ENCODE measurements around the gene NPS.

NPS gene

DNA sequence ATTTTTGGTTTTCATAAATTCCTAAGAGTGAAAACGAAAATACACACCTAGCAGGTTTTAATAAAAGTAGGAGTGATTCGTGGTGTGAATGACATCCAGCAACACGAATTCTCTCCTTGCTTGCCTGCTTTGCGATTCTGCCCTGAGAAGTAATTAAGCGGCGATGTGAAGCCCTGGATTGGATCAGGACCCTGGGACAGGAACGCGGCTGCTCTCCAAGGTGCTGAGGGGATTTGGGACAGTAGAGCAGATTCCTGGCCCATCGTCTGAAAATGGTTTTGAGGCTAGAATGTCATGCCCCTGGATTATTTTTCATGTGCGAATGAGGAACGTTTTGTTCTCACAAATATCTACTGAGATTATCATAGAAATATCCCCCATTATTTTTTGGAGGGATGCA is 7.8 kb downstream of the NPS start:
- no peak for DNase-seq (ENCODE audit: low read depth in 4 of 4, low spot score in 1 of 4)

- DNase-seq (ENCODE audit: low read depth in 4 of 4, low spot score in 1 of 4): no peak
These were observed 12.5 kb downstream of the NPS start for GRCh38 chr10:127561647-127562046.

DNA sequence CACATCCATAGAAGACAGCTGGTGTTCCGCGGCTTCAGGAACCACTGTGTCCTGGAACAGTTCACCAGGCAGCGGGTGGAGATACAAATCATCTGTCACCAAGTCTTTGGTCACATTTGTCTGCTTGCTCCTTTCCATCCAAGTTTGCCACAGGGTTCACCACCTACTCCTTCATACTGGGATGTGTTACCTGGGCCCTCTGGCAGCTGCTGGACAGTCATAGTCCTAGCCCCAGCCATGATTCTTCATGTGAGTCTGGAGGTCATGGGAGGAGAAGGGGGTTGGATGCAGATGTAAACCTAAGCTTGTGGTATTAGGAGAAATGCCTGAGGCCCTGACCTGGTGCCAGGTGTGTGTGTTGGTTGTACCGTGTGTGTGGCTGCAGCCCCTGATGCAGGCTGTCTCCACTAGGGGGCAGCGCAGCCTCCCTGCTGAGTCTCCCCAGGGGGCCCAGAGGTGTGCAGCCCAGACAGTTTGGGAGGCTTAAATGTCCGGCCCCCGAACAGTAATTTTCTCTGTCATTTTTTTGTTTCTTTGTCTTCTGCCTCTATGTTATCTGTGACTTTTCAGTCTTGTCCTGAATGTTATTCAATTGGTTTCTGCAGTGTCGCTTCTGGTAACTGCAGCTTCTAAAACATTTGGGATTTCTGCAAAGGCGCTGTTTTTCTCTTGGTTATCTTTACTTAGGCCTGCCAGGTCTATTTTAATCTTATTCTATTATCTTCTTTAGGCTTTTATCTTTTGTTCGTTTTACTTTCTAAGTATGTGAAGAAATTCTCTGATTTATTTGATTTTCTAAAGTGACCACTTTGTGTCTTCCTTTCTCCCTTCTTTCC is 14.8 kb downstream of the NPS start:
- DNase-seq (ENCODE audit: low read depth in 4 of 4, low spot score in 1 of 4): peak in 2 of 4 experiments; percentile 4 to 18

GRCh38 chr10:127564644-127565043 is 15.5 kb downstream of the NPS start:
- no peak for DNase-seq (ENCODE audit: low read depth in 4 of 4, low spot score in 1 of 4)

DNA sequence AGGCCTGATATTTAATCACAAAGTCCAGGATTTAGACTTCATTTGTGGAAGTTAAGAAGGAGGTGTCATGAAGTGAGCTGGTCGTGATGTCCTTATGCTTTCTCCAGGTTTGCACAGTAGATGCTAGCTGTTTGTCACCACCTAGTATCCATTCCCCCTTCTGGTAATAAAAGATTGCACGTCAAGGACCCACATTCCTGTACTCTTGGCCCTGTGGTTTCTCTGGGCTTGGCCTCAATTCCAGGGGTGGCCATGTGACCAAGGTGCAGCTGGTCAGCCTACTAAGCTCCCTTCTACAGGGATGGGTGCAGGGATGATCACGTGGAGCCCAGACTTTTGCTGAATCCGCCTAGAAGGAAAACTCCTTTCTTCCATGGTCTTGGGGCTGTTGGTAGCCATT is 16.5 kb downstream of the NPS start:
- DNase-seq (ENCODE audit: low read depth in 4 of 4, low spot score in 1 of 4): no peak

DNA sequence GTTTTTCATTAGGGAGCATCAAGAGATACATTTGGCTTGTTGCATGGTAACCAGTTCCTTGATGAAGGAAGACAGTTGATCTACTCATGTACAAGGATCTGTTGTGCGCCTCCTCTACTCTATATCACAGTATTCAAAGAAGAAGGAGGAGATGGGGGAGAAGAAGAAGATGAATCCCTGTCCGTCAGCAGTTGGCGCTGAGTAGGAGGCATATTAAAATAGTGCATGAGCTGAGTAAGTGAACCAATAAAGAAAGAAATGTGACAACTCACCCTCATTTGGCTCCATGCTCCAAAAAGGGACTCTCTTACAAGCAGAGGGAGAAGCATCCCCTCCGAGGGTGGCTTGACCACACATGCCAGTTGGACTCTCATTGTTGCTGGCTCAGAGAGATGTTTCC is 20.1 kb downstream of the NPS start:
- no peak for DNase-seq (ENCODE audit: low read depth in 4 of 4, low spot score in 1 of 4)

DNA sequence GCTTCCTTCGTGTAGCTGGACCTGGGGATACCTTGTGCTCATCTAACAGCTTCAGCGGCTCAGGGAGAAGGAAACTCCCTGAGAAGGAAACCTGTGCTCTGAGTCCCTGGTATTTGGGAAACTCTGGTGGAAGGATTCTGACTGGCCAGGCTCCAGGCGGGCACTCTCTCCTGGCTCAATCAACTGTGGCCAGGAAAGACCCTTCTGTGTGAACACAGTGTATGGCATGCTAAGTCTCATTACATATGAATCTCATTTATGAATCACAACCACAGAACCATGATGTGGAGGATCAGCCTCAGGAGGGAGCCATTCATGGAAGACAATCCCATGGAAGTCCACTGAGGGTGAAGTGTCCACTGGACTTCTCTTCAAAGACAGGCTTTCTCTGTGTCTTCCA is 20.9 kb downstream of the NPS start:
- DNase-seq (ENCODE audit: low read depth in 4 of 4, low spot score in 1 of 4): no peak

DNA sequence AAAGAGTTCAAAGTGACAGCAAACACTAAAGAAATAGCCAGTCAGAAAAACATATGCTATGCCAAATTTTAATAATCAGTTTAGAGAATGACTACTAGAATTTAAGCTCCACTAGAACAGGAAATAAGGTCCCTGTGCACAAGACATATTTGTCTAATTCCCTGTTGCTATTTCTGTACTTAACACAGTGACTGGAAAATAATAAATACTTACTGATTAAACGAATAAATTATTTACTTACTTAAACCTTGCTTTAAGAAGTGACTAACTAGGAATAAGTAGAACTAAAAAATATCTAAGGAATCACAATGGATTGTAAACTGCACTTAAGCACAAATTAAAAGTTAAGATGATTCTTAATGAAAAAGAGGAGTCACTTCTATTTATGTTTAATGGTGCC is 22.3 kb downstream of the NPS start:
- no peak for DNase-seq (ENCODE audit: low read depth in 4 of 4, low spot score in 1 of 4)

- DNase-seq (ENCODE audit: low read depth in 4 of 4, low spot score in 1 of 4): no peak
These were observed 26.9 kb downstream of the NPS start for GRCh38 chr10:127576051-127576450.

- DNase-seq (ENCODE audit: low read depth in 4 of 4, low spot score in 1 of 4): no peak
These were observed 27.6 kb downstream of the NPS start for GRCh38 chr10:127576740-127577161.

GRCh38 chr10:127577376-127578258 is 28.5 kb downstream of the NPS start:
- no peak for DNase-seq (ENCODE audit: low read depth in 4 of 4, low spot score in 1 of 4)

DNA sequence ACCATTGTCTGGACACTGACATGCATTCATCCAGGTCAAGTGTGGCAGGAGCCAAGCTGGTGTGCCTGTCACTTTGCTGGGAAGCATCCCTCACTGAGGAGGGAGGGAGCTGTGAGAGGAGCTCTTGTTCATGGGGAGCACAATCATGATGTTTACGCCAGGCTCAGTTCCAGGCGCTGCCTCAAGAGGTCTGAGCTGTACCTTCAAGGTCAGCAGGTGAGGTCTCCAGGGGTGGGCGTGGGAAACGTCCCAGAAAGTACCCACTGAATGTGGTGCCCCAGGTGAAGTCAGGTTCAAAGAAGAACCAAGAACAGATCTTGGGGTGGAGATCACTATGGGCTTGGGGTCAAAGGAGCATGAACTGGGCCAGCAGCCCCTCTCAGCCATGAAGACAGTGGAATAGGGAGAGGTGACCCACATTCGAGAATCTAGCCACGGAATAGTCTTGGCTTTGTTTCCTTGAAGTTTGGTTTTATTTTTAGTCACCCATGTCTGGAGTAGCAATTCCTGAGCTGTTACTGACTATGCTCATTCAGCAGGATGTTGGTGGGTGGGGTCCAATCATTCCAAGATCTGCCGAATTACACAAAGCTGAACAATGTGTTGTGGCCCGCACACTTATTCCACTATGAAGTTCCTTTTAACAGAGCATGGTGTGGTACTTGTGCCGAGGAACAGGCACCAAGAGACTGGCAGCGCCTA is 29.3 kb downstream of the NPS start:
- DNase-seq (ENCODE audit: low read depth in 4 of 4, low spot score in 1 of 4): no peak

GRCh38 chr10:127578961-127579305 is 29.8 kb downstream of the NPS start:
- DNase-seq (ENCODE audit: low read depth in 4 of 4, low spot score in 1 of 4): no peak

- no peak for DNase-seq (ENCODE audit: low read depth in 4 of 4, low spot score in 1 of 4)
These were observed 30.5 kb downstream of the NPS start for GRCh38 chr10:127579640-127580039.

GRCh38 chr10:127580822-127581221 is 31.7 kb downstream of the NPS start:
- DNase-seq (ENCODE audit: low read depth in 4 of 4, low spot score in 1 of 4): no peak

GRCh38 chr10:127585519-127586023 is 36.5 kb downstream of the NPS start:
- DNase-seq (ENCODE audit: low read depth in 4 of 4, low spot score in 1 of 4): no peak

GRCh38 chr10:127587668-127588365 is 38.7 kb downstream of the NPS start:
- DNase-seq (ENCODE audit: low read depth in 4 of 4, low spot score in 1 of 4): no peak

DNA sequence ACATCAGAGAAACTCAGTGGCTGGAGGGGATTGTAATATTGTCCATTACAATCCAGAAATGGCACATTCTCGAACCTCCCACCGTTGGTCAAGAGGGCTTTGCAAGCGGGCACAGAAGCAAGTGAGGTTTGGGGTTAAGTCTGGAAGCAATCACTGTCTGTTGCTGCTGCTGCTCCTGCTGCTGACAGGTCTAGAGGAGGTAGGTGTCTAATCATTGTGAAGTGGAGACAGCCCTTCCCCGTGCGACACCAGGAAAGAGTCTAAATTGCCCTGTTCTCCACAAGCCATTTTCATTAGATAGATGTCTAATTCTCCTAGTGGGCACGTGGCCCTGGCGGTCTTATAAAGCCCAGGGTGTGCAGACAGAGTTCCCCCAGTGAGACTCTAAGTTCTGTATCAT is 43.5 kb downstream of the NPS start:
- DNase-seq (ENCODE audit: low read depth in 4 of 4, low spot score in 1 of 4): no peak

GRCh38 chr10:127600479-127600878 is 51.4 kb downstream of the NPS start:
- DNase-seq (ENCODE audit: low read depth in 4 of 4, low spot score in 1 of 4): no peak

All from stimulated activated CD4-positive, alpha-beta T cell treated with anti-CD3 and anti-CD28 coated beads, Interleukin-1b, Interleukin-23, amount 100 ng/mL, for 24 hours (primary cell).